KG1 (cell line): Measurements from ENCODE around the gene PGD.
"Not testable (repeated sequence)": the region's sequence is repeated elsewhere in the genome, so short reads cannot be mapped to it uniquely, and the experiment has no call there.

Source experiments
- DNase-seq: peaks from one replicate; lab custom pipeline; 2025; lab: John Stamatoyannopoulos, UW

PGD gene

GRCh38 chr1:10399444-10399941 lies 629 bp downstream of the PGD start:
- DNase-seq = no peak

GRCh38 chr1:10400013-10400412 lies 1.1 kb downstream of the PGD start:
- DNase-seq = no peak

- DNase-seq = no peak
These were observed 2.4 kb downstream of the PGD start for GRCh38 chr1:10401281-10401680.

DNA sequence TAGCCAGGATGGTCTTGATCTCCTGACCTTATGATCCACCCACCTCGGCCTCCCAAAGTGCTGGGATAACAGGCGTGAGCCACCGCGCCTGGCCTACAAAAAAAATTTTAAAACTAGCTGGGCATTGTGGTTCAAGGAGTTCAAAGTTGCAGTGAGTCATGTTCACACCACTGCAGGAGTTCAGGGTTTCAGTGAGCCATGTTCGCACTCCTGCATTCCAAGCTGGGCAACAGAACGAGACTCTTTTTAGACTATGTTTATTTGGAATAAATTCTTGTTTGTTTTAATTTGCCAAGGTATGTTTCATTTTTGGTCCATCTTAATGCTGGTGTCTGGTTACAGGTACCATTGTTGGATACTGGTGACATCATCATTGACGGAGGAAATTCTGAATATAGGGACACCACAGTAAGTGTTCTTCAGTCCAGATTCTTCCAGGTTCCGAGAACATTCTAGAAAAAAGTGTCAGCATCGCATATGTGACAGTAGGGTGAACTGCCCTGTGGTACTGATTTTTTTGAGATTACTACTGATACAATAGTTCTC lies 3.9 kb downstream of the PGD start:
- no peak for DNase-seq

- no peak for DNase-seq
These were observed 8.3 kb downstream of the PGD start for GRCh38 chr1:10407201-10407600.

- DNase-seq = peak; percentile 93
These were observed 16.5 kb downstream of the PGD start for GRCh38 chr1:10415211-10415930.

DNA sequence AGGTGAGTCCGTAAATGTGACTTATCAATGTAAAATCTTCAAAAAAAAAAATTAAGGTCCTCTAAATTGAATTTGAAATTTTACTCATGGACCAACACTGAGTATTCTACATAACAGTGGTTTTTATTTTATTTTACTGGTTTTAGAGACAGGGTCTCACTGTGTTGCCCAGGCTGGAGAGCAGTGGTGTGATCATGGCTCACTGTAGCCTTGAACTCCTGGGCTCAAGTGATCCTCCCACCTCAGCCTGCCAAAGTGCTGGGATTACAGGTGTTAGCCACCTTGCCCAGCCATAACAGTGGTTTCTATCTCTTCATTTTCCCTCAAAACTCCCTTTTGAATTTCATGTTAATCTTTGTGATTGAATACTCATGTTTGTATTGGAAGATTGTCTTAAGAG lies 17.1 kb downstream of the PGD start:
- DNase-seq = not testable (repeated sequence)

DNA sequence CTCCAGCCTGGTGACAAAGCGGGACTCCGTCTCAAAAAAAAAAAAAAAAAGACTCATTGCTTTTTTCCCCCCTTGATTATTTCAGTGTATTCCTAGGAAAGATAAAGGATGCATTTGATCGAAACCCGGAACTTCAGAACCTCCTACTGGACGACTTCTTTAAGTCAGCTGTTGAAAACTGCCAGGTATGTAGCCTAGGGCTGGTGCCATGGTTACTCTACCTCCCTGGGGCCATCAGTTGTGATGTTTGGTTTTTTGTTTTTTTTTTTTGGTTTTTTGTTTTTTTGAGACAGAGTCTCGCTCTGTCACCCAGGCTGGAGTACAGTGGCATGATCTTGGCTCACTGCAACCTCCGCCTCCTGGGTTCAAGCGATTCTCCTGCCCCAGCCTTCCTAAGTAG lies 19.9 kb downstream of the PGD start:
- DNase-seq = not testable (repeated sequence)

DNA sequence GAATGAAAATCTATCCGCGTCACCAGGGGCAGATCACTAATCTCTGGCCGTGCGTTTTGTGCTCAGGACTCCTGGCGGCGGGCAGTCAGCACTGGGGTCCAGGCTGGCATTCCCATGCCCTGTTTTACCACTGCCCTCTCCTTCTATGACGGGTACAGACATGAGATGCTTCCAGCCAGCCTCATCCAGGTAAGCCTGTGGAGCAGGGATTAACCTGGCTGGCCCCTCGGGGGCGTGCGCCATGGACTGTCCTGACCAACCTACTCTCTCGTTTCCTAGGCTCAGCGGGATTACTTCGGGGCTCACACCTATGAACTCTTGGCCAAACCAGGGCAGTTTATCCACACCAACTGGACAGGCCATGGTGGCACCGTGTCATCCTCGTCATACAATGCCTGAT lies 20.5 kb downstream of the PGD start:
- DNase-seq = no peak

- no peak for DNase-seq
These were observed 22.8 kb downstream of the PGD start for GRCh38 chr1:10421637-10422036.

DNA sequence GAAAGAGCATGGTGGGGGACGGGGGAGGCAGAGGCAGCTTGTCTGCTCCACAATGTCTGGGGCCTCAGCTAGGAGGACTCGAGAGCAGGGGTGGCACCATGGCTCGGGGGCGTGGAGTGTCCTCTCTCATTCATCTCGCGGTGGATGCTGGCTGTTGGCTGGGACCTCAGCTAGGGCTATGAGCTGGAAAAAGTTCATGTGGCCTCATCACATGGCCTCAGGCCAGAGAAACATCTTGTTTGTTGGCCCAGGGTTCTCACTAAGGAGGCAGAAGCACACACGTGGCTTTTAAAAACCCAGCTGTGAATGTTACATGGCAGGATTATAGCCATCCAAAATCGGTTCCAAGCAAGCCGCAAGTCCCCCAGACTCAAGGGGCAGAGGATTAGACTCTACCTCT lies 25.2 kb downstream of the PGD start:
- DNase-seq = no peak

GRCh38 chr1:10424651-10425050 lies 25.8 kb downstream of the PGD start:
- DNase-seq = no peak

- not testable (repeated sequence) for DNase-seq
These were observed 27.1 kb downstream of the PGD start for GRCh38 chr1:10425826-10426534.

DNA sequence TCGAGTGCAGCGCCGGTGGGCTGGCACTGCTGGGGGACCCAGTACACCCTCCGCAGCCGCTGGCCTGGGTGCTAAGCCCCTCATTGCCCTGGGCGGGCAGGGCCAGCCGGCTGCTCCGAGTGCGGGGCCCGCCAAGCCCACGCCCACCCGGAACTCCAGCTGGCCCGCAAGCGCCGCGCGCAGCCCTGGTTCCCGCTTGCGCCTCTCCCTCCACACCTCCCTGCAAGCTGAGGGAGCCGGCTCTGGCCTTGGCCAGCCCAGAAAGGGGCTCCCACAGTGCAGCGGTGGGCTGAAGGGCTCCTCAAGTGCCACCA lies 27.6 kb downstream of the PGD start:
- DNase-seq = not testable (repeated sequence)

DNA sequence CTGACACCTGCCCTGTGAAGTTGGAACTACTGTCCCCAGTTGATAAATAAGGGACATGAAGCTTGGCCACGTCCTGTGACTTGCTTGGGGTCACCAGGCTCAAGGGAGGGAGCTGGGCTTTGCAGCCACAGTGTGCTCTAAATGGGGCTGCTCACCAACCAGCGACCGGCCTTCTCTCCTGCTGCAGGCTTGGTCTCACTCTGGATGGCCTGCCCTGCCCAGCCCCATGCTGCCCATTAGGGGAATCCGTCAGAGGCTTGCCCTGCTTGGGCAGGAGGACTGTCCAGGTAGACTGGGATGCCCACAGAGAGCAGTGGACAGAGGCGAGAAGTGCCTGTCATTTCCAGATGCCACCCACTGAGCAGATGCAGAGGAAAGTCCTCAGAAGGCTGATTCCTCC lies 30.1 kb downstream of the PGD start:
- DNase-seq = no peak

- DNase-seq = no peak
These were observed 31.0 kb downstream of the PGD start for GRCh38 chr1:10429868-10430215.

GRCh38 chr1:10430216-10431069 lies 31.6 kb downstream of the PGD start, which contains the start of gene CENPS:
CENPS (plus strand) TSS chr1:10430433; CDS start chr1:10430518, 85 bp downstream.
- DNase-seq = peak; percentile 77

DNA sequence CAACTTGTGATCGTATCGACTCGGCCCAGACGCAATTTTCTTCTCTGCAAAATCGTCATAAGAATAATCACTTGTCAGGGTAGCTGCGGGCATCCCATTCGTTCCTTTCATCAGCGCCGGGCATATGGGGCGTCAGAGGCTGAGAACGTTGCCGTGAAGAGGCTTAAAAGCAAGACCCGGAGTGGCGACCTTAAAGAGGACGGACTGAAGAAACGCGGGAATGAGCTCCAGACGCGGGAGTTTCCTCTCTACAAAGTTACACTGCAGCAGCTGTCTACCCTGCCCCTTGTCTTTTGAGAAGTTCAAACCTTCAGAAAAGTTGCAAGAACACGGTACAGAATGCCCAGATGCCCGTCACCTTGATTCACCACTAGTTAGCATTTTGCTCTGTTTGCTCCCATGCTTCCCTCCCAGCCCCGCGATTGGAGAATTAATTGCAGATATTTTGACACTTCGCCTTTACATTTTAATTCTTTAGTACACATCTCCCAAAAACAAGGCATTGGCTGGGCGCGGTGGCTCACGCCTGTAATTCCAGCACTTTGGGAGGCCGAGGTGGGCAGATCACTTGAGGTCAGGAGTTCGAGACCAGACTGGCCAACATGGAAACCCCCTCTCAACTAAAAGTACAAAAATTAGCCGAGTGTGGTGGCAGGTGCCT lies 32.3 kb downstream of the PGD start:
- peak; percentile 28 for DNase-seq

- no peak for DNase-seq
These were observed 34.2 kb downstream of the PGD start for GRCh38 chr1:10432910-10433700.

DNA sequence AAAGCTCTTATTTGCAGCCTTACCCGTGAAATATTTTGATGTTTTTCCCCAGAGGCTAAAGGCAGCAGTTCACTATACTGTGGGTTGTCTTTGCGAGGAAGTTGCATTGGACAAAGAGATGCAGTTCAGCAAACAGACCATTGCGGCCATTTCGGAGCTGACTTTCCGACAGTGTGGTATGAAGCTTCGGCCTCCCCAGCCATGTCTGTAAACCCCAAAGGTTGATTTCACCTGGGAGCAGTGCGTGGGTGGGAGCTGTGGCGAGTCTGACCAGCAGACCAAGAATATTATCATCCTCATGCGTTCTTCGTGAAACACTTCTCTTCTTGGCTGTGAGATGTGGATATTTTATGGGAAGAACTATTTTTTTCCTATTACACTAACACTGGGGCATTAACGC lies 34.9 kb downstream of the PGD start:
- DNase-seq = no peak

- DNase-seq = no peak
These were observed 35.7 kb downstream of the PGD start for GRCh38 chr1:10434590-10434989.
